SHP77 treated with DMSO at 0.1 percent for 48 hours (cell line): Measurements from ENCODE around the gene TMEM35A.
"Not testable (repeated sequence)": the region's sequence is repeated elsewhere in the genome, so short reads cannot be mapped to it uniquely, and the experiment has no call there.

Experiments
- DNase-seq: peaks from one replicate; lab custom pipeline; 2025; lab: John Stamatoyannopoulos, UW

The TMEM35A gene

GRCh38 chrX:101078716-101079598, at the start of gene TMEM35A:
Gene TMEM35A, plus strand, starts transcription at chrX:101078879. Its CDS starts 124 bp downstream, at chrX:101079003.
- DNase-seq = no peak

- no peak for DNase-seq
These were observed 49.0 kb upstream of the TMEM35A start for GRCh38 chrX:101029665-101030064.

- DNase-seq = no peak
These were observed 41.4 kb upstream of the TMEM35A start for GRCh38 chrX:101037231-101037630.

GRCh38 chrX:101040197-101040596, 38.5 kb upstream of the TMEM35A start:
- DNase-seq = no peak

- no peak for DNase-seq
These were observed 27.5 kb upstream of the TMEM35A start for GRCh38 chrX:101051153-101051548.

GRCh38 chrX:101051549-101052302, 27.0 kb upstream of the TMEM35A start, which contains the start of gene TRMT2B:
Gene TRMT2B, minus strand, starts transcription at chrX:101052111. Its CDS starts 9,822 bp downstream, at chrX:101042289.
- peak; percentile 35 for DNase-seq

GRCh38 chrX:101056551-101056950, 22.1 kb upstream of the TMEM35A start:
- not testable (repeated sequence) for DNase-seq

GRCh38 chrX:101057093-101057714, 21.5 kb upstream of the TMEM35A start:
- DNase-seq = no peak

- DNase-seq = no peak
These were observed 16.5 kb upstream of the TMEM35A start for GRCh38 chrX:101062176-101062575.

GRCh38 chrX:101071582-101071981, 7.1 kb upstream of the TMEM35A start:
- DNase-seq = no peak

- no peak for DNase-seq
These were observed 1.1 kb downstream of the TMEM35A start for GRCh38 chrX:101079736-101080270.

- no peak for DNase-seq
These were observed 1.8 kb downstream of the TMEM35A start for GRCh38 chrX:101080326-101081124.

GRCh38 chrX:101081231-101081630, 2.6 kb downstream of the TMEM35A start:
- DNase-seq = no peak

- no peak for DNase-seq
These were observed 13.1 kb downstream of the TMEM35A start for GRCh38 chrX:101091817-101092216.

- peak; percentile 63 for DNase-seq
These were observed 19.1 kb downstream of the TMEM35A start, which contains the start of gene CENPI for GRCh38 chrX:101097546-101098453. Gene CENPI, plus strand, starts transcription at chrX:101098204. Its CDS starts 2,867 bp downstream, at chrX:101101071.

GRCh38 chrX:101108284-101108683, 29.6 kb downstream of the TMEM35A start:
- no peak for DNase-seq

GRCh38 chrX:101117701-101118100, 39.0 kb downstream of the TMEM35A start:
- no peak for DNase-seq

- no peak for DNase-seq
These were observed 57.6 kb downstream of the TMEM35A start for GRCh38 chrX:101136235-101136634.
